Smooth muscle cell (in vitro differentiated cells): ENCODE measurements around the gene TSR1. TPM values are rescaled to one million over a fixed set of nuclear protein-coding genes. Genes with fewer than 3 reads are reported as not detected.

ENCODE experiments used
- DNase-seq: peaks from one replicate; lab custom pipeline; 2025; ENCODE audit not compliant: unreplicated experiment; lab: John Stamatoyannopoulos, UW
- H2AFZ ChIP-seq: fragments of 200-600 bp; sonication (generic); 2 replicates; pipeline ENCODE4 v1.6.0; 2016; ENCODE audit warnings: antibody characterized with exemption, low read depth, mild to moderate bottlenecking
- H3F3A ChIP-seq: fragments of 200-600 bp; sonication (generic); 2 replicates; pipeline ENCODE4 v1.6.0; 2017; ENCODE audit warnings: antibody characterized with exemption, low read depth
- H3K27ac ChIP-seq: fragments of 200-600 bp; sonication (generic); 2 replicates; pipeline ENCODE4 v1.5.1; 2016; ENCODE audit warnings: low read depth, mild to moderate bottlenecking
- H3K27me3 ChIP-seq: fragments of 200-600 bp; sonication (generic); 2 replicates; pipeline ENCODE4 v1.6.1; 2016; ENCODE audit warnings: low read depth, mild to moderate bottlenecking
- H3K36me3 ChIP-seq: fragments of 200-600 bp; sonication (generic); 2 replicates; pipeline ENCODE4 v1.5.1; 2016; ENCODE audit warnings: low read depth
- H3K4me1 ChIP-seq: fragments of 200-600 bp; sonication (generic); 2 replicates; pipeline ENCODE4 v1.5.1; 2016; ENCODE audit warnings: low read depth
- H3K4me2 ChIP-seq: fragments of 200-600 bp; sonication (generic); 2 replicates; pipeline ENCODE4 v1.6.0; 2016; ENCODE audit warnings: mild to moderate bottlenecking
- H3K4me3 ChIP-seq: fragments of 200-600 bp; sonication (generic); 2 replicates; pipeline ENCODE4 v1.5.1; 2016; ENCODE audit warnings: mild to moderate bottlenecking
- H3K79me2 ChIP-seq: fragments of 200-600 bp; sonication (generic); 2 replicates; pipeline ENCODE4 v1.6.0; 2016; ENCODE audit warnings: low read depth, mild to moderate bottlenecking
- H3K9ac ChIP-seq: fragments of 200-600 bp; sonication (generic); 2 replicates; pipeline ENCODE4 v1.6.0; 2016; ENCODE audit warnings: low read depth
- H3K9me3 ChIP-seq: fragments of 200-600 bp; sonication (generic); replicated peaks from 2 replicates; pipeline ENCODE4 v1.5.1; 2016; ENCODE audit warnings: low read depth
- H4K20me1 ChIP-seq: fragments of 200-600 bp; sonication (generic); 2 replicates; pipeline ENCODE4 v1.6.0; 2016; ENCODE audit warnings: low read depth
- CTCF ChIP-seq: fragments of 200-600 bp; sonication (generic); IDR thresholded peaks from 2 replicates; pipeline ENCODE4 v1.5.1; 2017; ENCODE audit warnings: borderline replicate concordance, mild to moderate bottlenecking, antibody characterized with exemption; ENCODE audit not compliant: insufficient read depth, poor library complexity, severe bottlenecking
- WGBS: methylation state at CpG from one replicate; pipeline ENCODE4 v1.1.7; 2016; ENCODE audit warnings: low lambda C conversion rate; 5-methylcytosine and 5-hydroxymethylcytosine counted together
- polyA plus RNA-seq: library from polyadenylated mRNA; unstranded; fragments of >200 nt; fragmentation: Nextera tagmentation; extraction: Ambion mirVana; gene quantifications from 2 replicates; pipeline ENCODE4 v1.2.1, GENCODE V29; 2016
- total RNA-seq: library from RNA; depleted of rRNA; stranded (reverse); fragments of >200 nt; gene quantifications from 2 replicates; pipeline ENCODE4 v1.2.3, GENCODE V29; 2014

The TSR1 gene
- total and polyA plus RNA-seq, 2 experiments from 2014 or later, result 17.6 to 39.5 TPM

DNA sequence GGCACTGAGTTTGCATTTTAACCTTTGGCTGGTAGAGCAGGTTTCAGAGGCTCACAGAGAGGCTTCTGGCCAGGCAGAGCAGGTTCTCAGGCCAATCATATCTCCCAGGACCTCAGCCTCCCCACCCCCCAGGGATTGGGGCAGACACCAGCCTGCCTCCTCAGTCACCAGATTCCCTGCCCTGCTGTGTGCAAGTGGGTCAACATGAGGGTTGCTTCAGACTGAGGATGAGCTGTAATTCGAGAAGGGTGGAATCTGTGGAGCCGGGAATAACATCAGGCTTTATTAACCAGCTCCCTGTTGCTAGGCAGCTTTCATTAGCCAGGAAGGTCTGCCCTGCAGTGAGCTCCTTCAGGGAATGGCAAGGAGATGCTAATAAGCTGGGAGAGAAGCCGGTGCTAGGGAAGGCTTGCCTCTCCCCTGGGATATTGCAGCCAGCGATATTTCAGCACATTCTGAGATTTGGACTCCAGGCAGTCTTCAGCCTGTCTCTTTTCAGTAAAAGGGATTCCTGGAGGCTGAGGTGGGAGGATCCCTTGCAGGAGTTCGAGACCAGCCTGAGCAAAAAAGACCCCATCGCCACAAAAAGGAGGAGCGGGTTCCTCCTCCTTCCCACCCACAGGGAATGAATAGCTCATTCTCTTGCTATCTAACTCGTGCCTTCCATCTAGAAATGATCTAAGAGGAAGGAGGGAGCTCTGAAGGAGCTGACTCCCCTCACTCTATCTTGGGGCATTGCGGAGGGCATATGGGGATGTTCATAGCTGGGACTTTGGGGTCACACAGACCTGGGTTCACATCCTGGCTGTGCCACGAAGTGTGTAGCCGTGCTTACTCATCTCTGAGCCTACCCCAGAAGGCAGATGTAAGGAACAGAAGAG is 11.8 kb upstream of the TSR1 start:
- no peaks in the 10 kb centered on the region for H3K36me3 ChIP-seq
- H3K9me3 ChIP-seq, result no peaks in the 10 kb centered on the region
- H3K9ac ChIP-seq, result no peak overlapping the region
- H2AFZ ChIP-seq, result no peak overlapping the region
- no peaks in the 10 kb centered on the region for H3K27me3 ChIP-seq
- H3K4me1 ChIP-seq, result peaks cover 13% of the 10 kb centered on the region
- H3K4me3 ChIP-seq, result no peak overlapping the region
- DNase-seq, result no peak
- H4K20me1 ChIP-seq, result peaks cover 2% of the 10 kb centered on the region
- H3K79me2 ChIP-seq, result no peaks in the 10 kb centered on the region
- H3K27ac ChIP-seq, result no peak overlapping the region
- 34% methylated on average over 11 of the region's 11 CpGs for WGBS
- peaks cover 11% of the 10 kb centered on the region for H3F3A ChIP-seq
- no peak for TF ChIP-seq CTCF
- H3K4me2 ChIP-seq, result peak overlapping the region; percentile 2

DNA sequence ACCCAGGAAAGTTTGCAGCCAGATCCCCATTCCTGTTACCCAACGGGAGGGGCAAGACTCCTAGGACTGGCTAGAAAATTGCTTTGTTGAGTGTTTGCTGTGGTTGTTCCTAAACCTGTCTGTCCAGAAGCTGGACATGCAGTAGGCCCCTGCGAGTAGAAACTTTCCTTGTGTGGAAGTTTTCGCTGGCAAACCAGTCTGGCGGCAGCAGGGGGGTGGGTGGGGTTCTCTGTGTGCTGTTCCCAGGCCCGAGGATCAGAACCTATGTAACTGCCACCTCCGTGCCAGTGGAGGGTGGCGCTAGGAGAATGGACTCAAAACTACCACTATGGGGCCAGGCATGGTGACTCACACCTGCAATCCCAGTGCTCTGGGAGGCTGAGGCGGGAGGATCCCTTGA is 10.2 kb upstream of the TSR1 start:
- Histone ChIP-seq H3K4me2 (no peak overlapping the region), H3K4me1 (peaks cover 13% of the 10 kb centered on the region), H3K27me3 (no peaks in the 10 kb centered on the region), H3K79me2 (no peaks in the 10 kb centered on the region), H3F3A (peaks cover 11% of the 10 kb centered on the region), H4K20me1 (no peaks in the 10 kb centered on the region), H3K9ac (no peak overlapping the region), H2AFZ (no peak overlapping the region), H3K27ac (peak overlapping the region; percentile 12), H3K9me3 (no peaks in the 10 kb centered on the region), H3K4me3 (no peak overlapping the region), H3K36me3 (no peaks in the 10 kb centered on the region)
- 72% methylated on average over 8 of the region's 8 CpGs for WGBS
- DNase-seq, result no peak
- TF ChIP-seq CTCF, result no peak

DNA sequence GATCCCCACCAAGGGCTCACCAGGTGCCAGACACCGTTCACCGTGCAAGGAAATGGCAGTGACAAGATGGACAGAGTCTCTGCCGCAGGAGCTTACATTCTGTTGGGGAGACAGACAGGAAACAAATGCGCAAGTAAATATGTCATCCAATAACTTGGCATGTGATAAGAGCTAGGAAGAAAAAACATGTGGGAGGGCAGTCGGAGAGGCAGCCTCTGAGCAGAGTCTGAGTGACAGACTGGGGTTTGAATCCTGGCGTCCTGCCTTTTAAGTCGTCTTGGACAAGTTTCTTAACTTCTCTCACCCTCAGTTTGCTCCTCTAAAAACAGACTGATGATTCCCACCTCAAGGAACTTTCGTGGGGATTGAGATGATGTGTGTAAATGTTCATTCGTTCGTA is 8.3 kb upstream of the TSR1 start:
- no peak for TF ChIP-seq CTCF

More for the DNA sequence above, 8.3 kb upstream of the TSR1 start:
- Histone ChIP-seq H3K4me1 (peaks cover 13% of the 10 kb centered on the region), H3K4me2 (no peak overlapping the region), H2AFZ (no peak overlapping the region), H3K79me2 (no peaks in the 10 kb centered on the region), H4K20me1 (no peaks in the 10 kb centered on the region), H3K4me3 (no peak overlapping the region), H3F3A (peaks cover 11% of the 10 kb centered on the region), H3K27me3 (no peaks in the 10 kb centered on the region), H3K9me3 (no peaks in the 10 kb centered on the region), H3K36me3 (no peaks in the 10 kb centered on the region), H3K9ac (no peak overlapping the region), H3K27ac (no peak overlapping the region)
- 62% methylated on average over 10 of the region's 10 CpGs for WGBS
- DNase-seq, result no peak
